ENCODE data around the gene TXNDC2. TPM values are rescaled to one million over a fixed set of nuclear protein-coding genes. Genes with fewer than 3 reads are reported as not detected.

Gene TXNDC2
- total RNA-seq, 1 donor from 2014 or later: under 0.01 TPM

GRCh38 chr18:9931146-9931545, 45.4 kb downstream of the TXNDC2 start:
- no peak for DNase-seq (ENCODE audit: low read depth in 2 of 2)

- no peak for DNase-seq (ENCODE audit: low read depth in 2 of 2)
These were observed 45.9 kb downstream of the TXNDC2 start for GRCh38 chr18:9931678-9932077.

GRCh38 chr18:9933865-9934264, 48.1 kb downstream of the TXNDC2 start:
- DNase-seq (ENCODE audit: low read depth in 2 of 2): no peak

- no peak for DNase-seq (ENCODE audit: low read depth in 2 of 2)
These were observed 48.5 kb downstream of the TXNDC2 start for GRCh38 chr18:9934274-9934673.

Other genes with a start within 250 kb of the TXNDC2 start
- gene RAB31, start 177.7 kb upstream of the TXNDC2 start, total RNA-seq: 28.8 and 44.0 TPM in 2 replicates
- gene VAPA, start 28.0 kb downstream of the TXNDC2 start, total RNA-seq: 73.7 and 99.8 TPM in 2 replicates